C4-2B (cell line): ENCODE data around the gene KCNH3.

Experiments
- ZFX ChIP-seq: fragments of 450-650 bp; IDR thresholded peaks from 2 replicates; pipeline ENCODE4 v1.6.1; 2017
- TF ChIP-seq, protein P1 (sequence below): fragments of 450-650 bp; conservative IDR thresholded peaks from 2 replicates; pipeline ENCODE4 v1.5.1; 2017; ENCODE audit warnings: mild to moderate bottlenecking

DNA sequence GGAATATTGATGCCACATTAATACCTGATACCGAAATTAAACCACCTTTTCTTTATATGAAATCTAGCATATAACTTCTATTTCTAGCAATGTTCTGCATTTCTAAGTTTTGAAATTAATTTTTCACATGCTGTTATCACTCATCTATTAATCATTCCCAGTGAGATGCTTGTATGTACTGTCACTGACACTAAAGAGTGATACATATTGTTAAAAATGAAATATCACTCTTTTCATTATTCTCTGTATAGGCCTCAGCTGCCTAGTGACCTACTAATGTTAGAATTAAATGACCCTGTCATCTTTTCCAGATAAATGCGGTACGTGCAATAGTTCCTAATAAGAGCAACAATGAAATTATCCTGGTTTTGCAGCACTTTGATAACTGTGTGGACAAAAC, 49.7 kb upstream of the KCNH3 start:
- TF ChIP-seq, protein P1, sequence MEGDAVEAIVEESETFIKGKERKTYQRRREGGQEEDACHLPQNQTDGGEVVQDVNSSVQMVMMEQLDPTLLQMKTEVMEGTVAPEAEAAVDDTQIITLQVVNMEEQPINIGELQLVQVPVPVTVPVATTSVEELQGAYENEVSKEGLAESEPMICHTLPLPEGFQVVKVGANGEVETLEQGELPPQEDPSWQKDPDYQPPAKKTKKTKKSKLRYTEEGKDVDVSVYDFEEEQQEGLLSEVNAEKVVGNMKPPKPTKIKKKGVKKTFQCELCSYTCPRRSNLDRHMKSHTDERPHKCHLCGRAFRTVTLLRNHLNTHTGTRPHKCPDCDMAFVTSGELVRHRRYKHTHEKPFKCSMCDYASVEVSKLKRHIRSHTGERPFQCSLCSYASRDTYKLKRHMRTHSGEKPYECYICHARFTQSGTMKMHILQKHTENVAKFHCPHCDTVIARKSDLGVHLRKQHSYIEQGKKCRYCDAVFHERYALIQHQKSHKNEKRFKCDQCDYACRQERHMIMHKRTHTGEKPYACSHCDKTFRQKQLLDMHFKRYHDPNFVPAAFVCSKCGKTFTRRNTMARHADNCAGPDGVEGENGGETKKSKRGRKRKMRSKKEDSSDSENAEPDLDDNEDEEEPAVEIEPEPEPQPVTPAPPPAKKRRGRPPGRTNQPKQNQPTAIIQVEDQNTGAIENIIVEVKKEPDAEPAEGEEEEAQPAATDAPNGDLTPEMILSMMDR, result no peak
- TF ChIP-seq ZFX, result no peak
